HepG2 (cell line): Measurements from ENCODE around the gene PAFAH1B1. TPM values are rescaled to one million over a fixed set of nuclear protein-coding genes. Genes with fewer than 3 reads are reported as not detected.

Experiments used
- AHR ChIP-seq: IDR thresholded peaks from 2 replicates; pipeline ENCODE4 v1.6.1; 2018; ENCODE audit warnings: missing genetic modification reagents, missing compliant biosample characterization
- EHMT2 ChIP-seq: fragments of 200-600 bp; sonication (generic); IDR thresholded peaks from 2 replicates; pipeline ENCODE4 v1.7.0; 2017; ENCODE audit warnings: antibody characterized with exemption, low read depth, low read length, borderline replicate concordance
- HDAC6 ChIP-seq: fragments of 200-600 bp; sonication (generic); IDR thresholded peaks from 2 replicates; pipeline ENCODE4 v1.7.0; 2017; ENCODE audit warnings: mild to moderate bottlenecking, antibody characterized with exemption, low read length, low read depth
- IRF2 ChIP-seq: IDR thresholded peaks from 2 replicates; pipeline ENCODE4 v1.6.1; 2018; ENCODE audit warnings: missing genetic modification reagents, missing compliant biosample characterization
- SP4 ChIP-seq: sonication (generic); formaldehyde crosslinking; IDR thresholded peaks from 2 replicates; pipeline ENCODE4 v1.8.1; 2023; ENCODE audit warnings: mild to moderate bottlenecking, missing genetic modification reagents
- YEATS2 ChIP-seq: sonication (generic); formaldehyde crosslinking; IDR thresholded peaks from 2 replicates; pipeline ENCODE4 v1.4.0; 2020; ENCODE audit warnings: missing genetic modification reagents, borderline replicate concordance
- ZNF264 ChIP-seq: sonication (generic); formaldehyde crosslinking; IDR thresholded peaks from 2 replicates; pipeline ENCODE4 v1.4.0; 2020; ENCODE audit warnings: missing genetic modification reagents
- ZNF331 ChIP-seq: sonication (generic); formaldehyde crosslinking; IDR thresholded peaks from 2 replicates; pipeline ENCODE4 v1.4.0; 2020; ENCODE audit warnings: missing genetic modification reagents
- ZNF335 ChIP-seq: sonication (generic); formaldehyde crosslinking; IDR thresholded peaks from 2 replicates; pipeline ENCODE4 v1.4.0; 2020; ENCODE audit warnings: missing genetic modification reagents
- ZNF652 ChIP-seq: IDR thresholded peaks from 2 replicates; pipeline ENCODE4 v1.6.1; 2016; ENCODE audit warnings: low read depth, borderline replicate concordance
- polyA plus RNA-seq, 8 experiments: library from polyadenylated mRNA; depleted of rRNA in 3 of 8; stranded (reverse) in 7 of 8; unstranded in 1 of 8; fragments of >200 nt; fragmentation: Illumina TruSeq in 4 of 8; extraction: Trizol in 4 of 8; gene quantifications; 2 replicates each; pipeline versions ENCODE4 v1.2.1 to v1.2.3, GENCODE V29; 2011 to 2016; ENCODE audit warnings: low read depth in 4 of 8, missing spikeins in 1 of 8, mixed read lengths in 1 of 8; ENCODE audit not compliant: insufficient read depth in 1 of 8
- total RNA-seq, 5 experiments: library from RNA; depleted of rRNA; stranded (reverse); fragments of >200 nt; fragmentation: Illumina TruSeq; extraction: Trizol; gene quantifications; 2 replicates each; pipeline ENCODE4 v1.2.3, GENCODE V29; 2016; ENCODE audit warnings: low read depth in 1 of 5
- TF ChIP-seq, protein P1 (sequence below): sonication (generic); formaldehyde crosslinking; IDR thresholded peaks from 2 replicates; pipeline ENCODE4 v1.8.0; 2022; ENCODE audit warnings: mild to moderate bottlenecking, missing genetic modification reagents, moderate library complexity
- TF ChIP-seq, protein P2 (sequence below): sonication (generic); formaldehyde crosslinking; IDR thresholded peaks from 2 replicates; pipeline ENCODE4 v1.4.0; 2020; ENCODE audit warnings: missing genetic modification reagents
- TF ChIP-seq, protein P3 (sequence below): sonication (generic); formaldehyde crosslinking; IDR thresholded peaks from 2 replicates; pipeline ENCODE4 v1.4.0; 2020; ENCODE audit warnings: missing genetic modification reagents, borderline replicate concordance
- TF ChIP-seq, protein P4 (sequence below): sonication (generic); formaldehyde crosslinking; IDR thresholded peaks from 2 replicates; pipeline ENCODE4 v1.8.0; 2022; ENCODE audit warnings: mild to moderate bottlenecking, missing genetic modification reagents, moderate library complexity
- TF ChIP-seq, protein P5 (sequence below): sonication (generic); formaldehyde crosslinking; IDR thresholded peaks from 2 replicates; pipeline ENCODE4 v1.5.0; 2020; ENCODE audit warnings: missing genetic modification reagents, mild to moderate bottlenecking, borderline replicate concordance
- TF ChIP-seq, protein P6 (sequence below): sonication (generic); formaldehyde crosslinking; IDR thresholded peaks from 2 replicates; pipeline ENCODE4 v1.4.0; 2020; ENCODE audit warnings: missing genetic modification reagents

PAFAH1B1 gene
- total and polyA plus RNA-seq, 2 of the 13 experiments (the other 11 are each of a cell fraction or from before 2014, with no cell fraction given) = 46.0 to 64.9 TPM

DNA sequence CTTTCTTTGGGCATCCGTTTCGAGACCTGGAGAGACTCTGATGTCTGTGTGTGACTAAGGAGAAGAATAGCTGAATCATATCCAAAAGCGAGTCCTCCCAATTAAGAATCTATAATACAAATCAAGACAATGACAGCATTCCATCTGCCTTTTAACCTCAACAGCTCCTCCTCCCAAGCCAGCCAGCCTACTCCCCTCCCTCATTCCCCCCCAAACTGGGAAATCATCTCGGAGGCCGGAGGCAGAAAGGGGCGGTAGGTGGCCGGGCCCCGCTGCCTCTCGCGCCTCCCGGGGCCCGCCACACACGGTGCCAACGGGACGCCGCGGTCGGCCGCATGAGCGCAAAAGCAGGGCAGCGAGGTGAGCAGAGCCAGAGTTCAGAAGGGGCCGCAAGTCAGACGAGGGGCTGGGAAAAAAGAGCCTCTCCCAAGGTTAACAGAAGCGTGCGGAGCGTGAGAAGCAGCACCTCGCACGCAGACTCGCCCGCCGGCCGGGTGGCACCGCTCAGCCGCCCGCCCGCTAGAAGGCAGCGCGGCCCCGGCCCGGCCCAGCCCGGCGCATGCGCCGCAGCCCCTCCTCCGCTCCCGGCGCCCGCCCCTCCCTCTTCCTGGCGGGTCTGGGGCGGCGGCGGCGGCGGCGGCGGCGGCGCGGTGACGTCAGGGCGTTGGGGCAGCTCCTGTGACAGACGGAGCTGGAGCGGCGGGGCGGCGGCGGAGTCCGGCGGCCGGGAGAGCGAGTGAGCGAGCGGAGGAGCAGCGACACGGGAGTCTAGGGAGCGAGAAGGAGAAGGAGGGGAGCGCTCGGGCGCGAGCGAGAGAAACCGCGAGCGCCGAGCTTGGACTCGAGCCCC, at the start of gene PAFAH1B1 (continued):
- TF ChIP-seq, protein P1, sequence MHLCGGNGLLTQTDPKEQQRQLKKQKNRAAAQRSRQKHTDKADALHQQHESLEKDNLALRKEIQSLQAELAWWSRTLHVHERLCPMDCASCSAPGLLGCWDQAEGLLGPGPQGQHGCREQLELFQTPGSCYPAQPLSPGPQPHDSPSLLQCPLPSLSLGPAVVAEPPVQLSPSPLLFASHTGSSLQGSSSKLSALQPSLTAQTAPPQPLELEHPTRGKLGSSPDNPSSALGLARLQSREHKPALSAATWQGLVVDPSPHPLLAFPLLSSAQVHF (CRISPR knock-in tag) = no peak
- TF ChIP-seq ZNF652 (no peak), ZNF331 (CRISPR knock-in tag) (peak; percentile 47), SP4 (peak; percentile 56; the same call in 1 of the 2 replicates), YEATS2 (peak; percentile 68; the same call in 1 of the 2 replicates), ZNF335 (CRISPR knock-in tag) (peak; percentile 40; the same call in 1 of the 2 replicates), HDAC6 (no peak), ZNF264 (CRISPR knock-in tag) (no peak), AHR (0 out of 2 replicates have a peak, but pooled peaks have one; percentile 43), IRF2 (CRISPR knock-in tag) (0 out of 2 replicates have a peak, but pooled peaks have one; percentile 37), EHMT2 (no peak)
- TF ChIP-seq, protein P2, sequence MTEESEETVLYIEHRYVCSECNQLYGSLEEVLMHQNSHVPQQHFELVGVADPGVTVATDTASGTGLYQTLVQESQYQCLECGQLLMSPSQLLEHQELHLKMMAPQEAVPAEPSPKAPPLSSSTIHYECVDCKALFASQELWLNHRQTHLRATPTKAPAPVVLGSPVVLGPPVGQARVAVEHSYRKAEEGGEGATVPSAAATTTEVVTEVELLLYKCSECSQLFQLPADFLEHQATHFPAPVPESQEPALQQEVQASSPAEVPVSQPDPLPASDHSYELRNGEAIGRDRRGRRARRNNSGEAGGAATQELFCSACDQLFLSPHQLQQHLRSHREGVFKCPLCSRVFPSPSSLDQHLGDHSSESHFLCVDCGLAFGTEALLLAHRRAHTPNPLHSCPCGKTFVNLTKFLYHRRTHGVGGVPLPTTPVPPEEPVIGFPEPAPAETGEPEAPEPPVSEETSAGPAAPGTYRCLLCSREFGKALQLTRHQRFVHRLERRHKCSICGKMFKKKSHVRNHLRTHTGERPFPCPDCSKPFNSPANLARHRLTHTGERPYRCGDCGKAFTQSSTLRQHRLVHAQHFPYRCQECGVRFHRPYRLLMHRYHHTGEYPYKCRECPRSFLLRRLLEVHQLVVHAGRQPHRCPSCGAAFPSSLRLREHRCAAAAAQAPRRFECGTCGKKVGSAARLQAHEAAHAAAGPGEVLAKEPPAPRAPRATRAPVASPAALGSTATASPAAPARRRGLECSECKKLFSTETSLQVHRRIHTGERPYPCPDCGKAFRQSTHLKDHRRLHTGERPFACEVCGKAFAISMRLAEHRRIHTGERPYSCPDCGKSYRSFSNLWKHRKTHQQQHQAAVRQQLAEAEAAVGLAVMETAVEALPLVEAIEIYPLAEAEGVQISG (CRISPR knock-in tag) = peak; percentile 78
- TF ChIP-seq, protein P3, sequence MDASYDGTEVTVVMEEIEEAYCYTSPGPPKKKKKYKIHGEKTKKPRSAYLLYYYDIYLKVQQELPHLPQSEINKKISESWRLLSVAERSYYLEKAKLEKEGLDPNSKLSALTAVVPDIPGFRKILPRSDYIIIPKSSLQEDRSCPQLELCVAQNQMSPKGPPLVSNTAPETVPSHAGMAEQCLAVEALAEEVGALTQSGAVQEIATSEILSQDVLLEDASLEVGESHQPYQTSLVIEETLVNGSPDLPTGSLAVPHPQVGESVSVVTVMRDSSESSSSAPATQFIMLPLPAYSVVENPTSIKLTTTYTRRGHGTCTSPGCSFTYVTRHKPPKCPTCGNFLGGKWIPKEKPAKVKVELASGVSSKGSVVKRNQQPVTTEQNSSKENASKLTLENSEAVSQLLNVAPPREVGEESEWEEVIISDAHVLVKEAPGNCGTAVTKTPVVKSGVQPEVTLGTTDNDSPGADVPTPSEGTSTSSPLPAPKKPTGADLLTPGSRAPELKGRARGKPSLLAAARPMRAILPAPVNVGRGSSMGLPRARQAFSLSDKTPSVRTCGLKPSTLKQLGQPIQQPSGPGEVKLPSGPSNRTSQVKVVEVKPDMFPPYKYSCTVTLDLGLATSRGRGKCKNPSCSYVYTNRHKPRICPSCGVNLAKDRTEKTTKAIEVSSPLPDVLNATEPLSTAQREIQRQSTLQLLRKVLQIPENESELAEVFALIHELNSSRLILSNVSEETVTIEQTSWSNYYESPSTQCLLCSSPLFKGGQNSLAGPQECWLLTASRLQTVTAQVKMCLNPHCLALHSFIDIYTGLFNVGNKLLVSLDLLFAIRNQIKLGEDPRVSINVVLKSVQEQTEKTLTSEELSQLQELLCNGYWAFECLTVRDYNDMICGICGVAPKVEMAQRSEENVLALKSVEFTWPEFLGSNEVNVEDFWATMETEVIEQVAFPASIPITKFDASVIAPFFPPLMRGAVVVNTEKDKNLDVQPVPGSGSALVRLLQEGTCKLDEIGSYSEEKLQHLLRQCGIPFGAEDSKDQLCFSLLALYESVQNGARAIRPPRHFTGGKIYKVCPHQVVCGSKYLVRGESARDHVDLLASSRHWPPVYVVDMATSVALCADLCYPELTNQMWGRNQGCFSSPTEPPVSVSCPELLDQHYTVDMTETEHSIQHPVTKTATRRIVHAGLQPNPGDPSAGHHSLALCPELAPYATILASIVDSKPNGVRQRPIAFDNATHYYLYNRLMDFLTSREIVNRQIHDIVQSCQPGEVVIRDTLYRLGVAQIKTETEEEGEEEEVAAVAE (CRISPR knock-in tag) = peak; percentile 55; the same call in 1 of the 2 replicates
- TF ChIP-seq, protein P4, sequence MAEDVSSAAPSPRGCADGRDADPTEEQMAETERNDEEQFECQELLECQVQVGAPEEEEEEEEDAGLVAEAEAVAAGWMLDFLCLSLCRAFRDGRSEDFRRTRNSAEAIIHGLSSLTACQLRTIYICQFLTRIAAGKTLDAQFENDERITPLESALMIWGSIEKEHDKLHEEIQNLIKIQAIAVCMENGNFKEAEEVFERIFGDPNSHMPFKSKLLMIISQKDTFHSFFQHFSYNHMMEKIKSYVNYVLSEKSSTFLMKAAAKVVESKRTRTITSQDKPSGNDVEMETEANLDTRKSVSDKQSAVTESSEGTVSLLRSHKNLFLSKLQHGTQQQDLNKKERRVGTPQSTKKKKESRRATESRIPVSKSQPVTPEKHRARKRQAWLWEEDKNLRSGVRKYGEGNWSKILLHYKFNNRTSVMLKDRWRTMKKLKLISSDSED (CRISPR knock-in tag) = no peak
- TF ChIP-seq, protein P5, sequence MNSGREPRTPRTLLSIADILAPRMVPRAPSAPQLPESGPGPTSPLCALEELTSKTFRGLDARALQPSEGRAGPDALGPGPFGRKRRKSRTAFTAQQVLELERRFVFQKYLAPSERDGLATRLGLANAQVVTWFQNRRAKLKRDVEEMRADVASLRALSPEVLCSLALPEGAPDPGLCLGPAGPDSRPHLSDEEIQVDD (CRISPR knock-in tag) = 0 out of 2 replicates have a peak, but pooled peaks have one; percentile 33
- TF ChIP-seq, protein P6, sequence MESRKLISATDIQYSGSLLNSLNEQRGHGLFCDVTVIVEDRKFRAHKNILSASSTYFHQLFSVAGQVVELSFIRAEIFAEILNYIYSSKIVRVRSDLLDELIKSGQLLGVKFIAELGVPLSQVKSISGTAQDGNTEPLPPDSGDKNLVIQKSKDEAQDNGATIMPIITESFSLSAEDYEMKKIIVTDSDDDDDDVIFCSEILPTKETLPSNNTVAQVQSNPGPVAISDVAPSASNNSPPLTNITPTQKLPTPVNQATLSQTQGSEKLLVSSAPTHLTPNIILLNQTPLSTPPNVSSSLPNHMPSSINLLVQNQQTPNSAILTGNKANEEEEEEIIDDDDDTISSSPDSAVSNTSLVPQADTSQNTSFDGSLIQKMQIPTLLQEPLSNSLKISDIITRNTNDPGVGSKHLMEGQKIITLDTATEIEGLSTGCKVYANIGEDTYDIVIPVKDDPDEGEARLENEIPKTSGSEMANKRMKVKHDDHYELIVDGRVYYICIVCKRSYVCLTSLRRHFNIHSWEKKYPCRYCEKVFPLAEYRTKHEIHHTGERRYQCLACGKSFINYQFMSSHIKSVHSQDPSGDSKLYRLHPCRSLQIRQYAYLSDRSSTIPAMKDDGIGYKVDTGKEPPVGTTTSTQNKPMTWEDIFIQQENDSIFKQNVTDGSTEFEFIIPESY = peak; percentile 26; the same call in 1 of the 2 replicates
